GM23338 (cell line): ENCODE measurements around the gene CCL15. TPM values are rescaled to one million over a fixed set of nuclear protein-coding genes. Genes with fewer than 3 reads are reported as not detected.

Experiments
- ATAC-seq: fragments of 200-7000 bp; cut with Tn5 transposase; 3 replicates; pipeline ENCODE4 v1.9.1; 2020
- DNase-seq: peaks from one replicate; pipeline ENCODE4 v3.0.0-alpha.2; 2015; ENCODE audit warnings: low spot score
- H2AFZ ChIP-seq: fragments of 200-600 bp; sonication (generic); 2 replicates; pipeline ENCODE4 v1.8.0; 2016; ENCODE audit warnings: antibody characterized with exemption, mild to moderate bottlenecking, moderate library complexity
- H3F3A ChIP-seq: fragments of 200-600 bp; sonication (generic); replicated peaks from 2 replicates; pipeline ENCODE4 v1.8.0; 2017; ENCODE audit warnings: antibody characterized with exemption, mixed run types, low read depth
- H3K27ac ChIP-seq: fragments of 200-600 bp; sonication (generic); 2 replicates; pipeline ENCODE4 v1.6.1; 2016; ENCODE audit warnings: low read depth
- H3K27me3 ChIP-seq: fragments of 200-600 bp; sonication (generic); 2 replicates; pipeline ENCODE4 v1.8.0; 2016; ENCODE audit warnings: mild to moderate bottlenecking, mixed run types, moderate library complexity; ENCODE audit not compliant: insufficient read depth
- H3K36me3 ChIP-seq: fragments of 200-600 bp; sonication (generic); 2 replicates; pipeline ENCODE4 v1.8.0; 2016; ENCODE audit warnings: mild to moderate bottlenecking; ENCODE audit not compliant: insufficient read depth
- H3K4me1 ChIP-seq: fragments of 200-600 bp; sonication (generic); 2 replicates; pipeline ENCODE4 v1.8.0; 2016; ENCODE audit warnings: mild to moderate bottlenecking, moderate library complexity; ENCODE audit not compliant: insufficient read depth
- H3K4me2 ChIP-seq: fragments of 200-600 bp; sonication (generic); 2 replicates; pipeline ENCODE4 v1.7.1; 2017; ENCODE audit warnings: mixed run types
- H3K4me3 ChIP-seq: fragments of 200-600 bp; sonication (generic); 2 replicates; pipeline ENCODE4 v1.6.1; 2016; ENCODE audit warnings: mixed run types
- H3K79me2 ChIP-seq: fragments of 200-600 bp; sonication (generic); replicated peaks from 2 replicates; pipeline ENCODE4 v1.8.0; 2017; ENCODE audit warnings: mild to moderate bottlenecking; ENCODE audit not compliant: insufficient read depth
- H3K9me2 ChIP-seq: fragments of 200-600 bp; sonication (generic); 2 replicates; pipeline ENCODE4 v1.8.0; 2017; ENCODE audit not compliant: insufficient read depth
- H4K20me1 ChIP-seq: fragments of 200-600 bp; sonication (generic); replicated peaks from 2 replicates; pipeline ENCODE4 v1.8.0; 2017; ENCODE audit warnings: mild to moderate bottlenecking; ENCODE audit not compliant: insufficient read depth
- H3K27ac Mint-ChIP-seq: 2 replicates; pipeline ENCODE4 v1.8.0; 2020; ENCODE audit warnings: inconsistent platforms, mild to moderate bottlenecking, moderate library complexity, mixed read lengths
- H3K27me3 Mint-ChIP-seq: 3 replicates; pipeline ENCODE4 v1.8.0; 2022; ENCODE audit warnings: low read depth, mild to moderate bottlenecking, moderate library complexity, mixed read lengths, inconsistent platforms; ENCODE audit not compliant: insufficient read depth, poor library complexity
- H3K36me3 Mint-ChIP-seq: 3 replicates; pipeline ENCODE4 v1.8.0; 2021; ENCODE audit warnings: low read depth, mild to moderate bottlenecking, inconsistent platforms, moderate library complexity, mixed read lengths
- H3K4me1 Mint-ChIP-seq: 3 replicates; pipeline ENCODE4 v1.8.0; 2020; ENCODE audit warnings: mild to moderate bottlenecking, inconsistent platforms, mixed read lengths
- H3K4me3 Mint-ChIP-seq: 3 replicates; pipeline ENCODE4 v1.8.0; 2021; ENCODE audit warnings: moderate library complexity, mild to moderate bottlenecking, inconsistent platforms, mixed read lengths
- H3K9me3 Mint-ChIP-seq: 3 replicates; pipeline ENCODE4 v1.8.0; 2020; ENCODE audit warnings: moderate library complexity, mild to moderate bottlenecking, inconsistent platforms, mixed read lengths
- CREB1 ChIP-seq: fragments of 250-450 bp; sonication (Bioruptor Pico); IDR thresholded peaks from 2 replicates; pipeline ENCODE4 v1.5.0; 2020; ENCODE audit warnings: low read depth, mild to moderate bottlenecking, moderate library complexity
- EZH2 ChIP-seq: fragments of 200-600 bp; sonication (generic); IDR thresholded peaks from one replicate; pipeline ENCODE4 v1.8.0; 2017; ENCODE audit warnings: antibody characterized with exemption, mild to moderate bottlenecking, low read depth; ENCODE audit not compliant: unreplicated experiment
- EZH2phosphoT487 ChIP-seq: fragments of 200-600 bp; sonication (generic); IDR thresholded peaks from one replicate; pipeline ENCODE4 v1.8.1; 2018; ENCODE audit warnings: antibody characterized with exemption; ENCODE audit not compliant: unreplicated experiment
- JUNB ChIP-seq: IDR thresholded peaks from one replicate; pipeline ENCODE4 v1.6.1; 2016; ENCODE audit warnings: antibody characterized with exemption; ENCODE audit not compliant: unreplicated experiment
- NANOG ChIP-seq: IDR thresholded peaks from 2 replicates; pipeline ENCODE4 v1.6.1; 2016; ENCODE audit warnings: antibody characterized with exemption, borderline replicate concordance
- POLR2AphosphoS5 ChIP-seq: IDR thresholded peaks from 2 replicates; pipeline ENCODE4 v1.6.1; 2016; ENCODE audit warnings: antibody characterized with exemption, low read depth
- STAT1 ChIP-seq: IDR thresholded peaks from one replicate; pipeline ENCODE4 v1.6.1; 2016; ENCODE audit warnings: antibody characterized with exemption; ENCODE audit not compliant: unreplicated experiment
- ZNF114 ChIP-seq: fragments of 250-450 bp; sonication (Bioruptor Pico); IDR thresholded peaks from 2 replicates; pipeline ENCODE4 v1.5.0; 2020; ENCODE audit warnings: mild to moderate bottlenecking, moderate library complexity
- ZNF331 ChIP-seq: fragments of 250-450 bp; sonication (Bioruptor Pico); IDR thresholded peaks from 2 replicates; pipeline ENCODE4 v1.5.0; 2020; ENCODE audit warnings: low read depth, mild to moderate bottlenecking, moderate library complexity
- polyA plus RNA-seq: library from polyadenylated mRNA; unstranded; fragments of >200 nt; fragmentation: Nextera tagmentation; extraction: Ambion mirVana; gene quantifications from 2 replicates; pipeline ENCODE4 v1.2.1, GENCODE V29; 2016
- total RNA-seq: library from RNA; depleted of rRNA; stranded (reverse); fragments of >200 nt; shearing (Covaris generic); gene quantifications from 2 replicates; pipeline ENCODE4 v1.2.3, GENCODE V29; 2014
- TF ChIP-seq, protein P1 (sequence below): IDR thresholded peaks from 2 replicates; pipeline ENCODE4 v1.6.1; 2016; ENCODE audit warnings: antibody characterized with exemption
- TF ChIP-seq, protein P2 (sequence below), 2 experiments: fragments of 200-600 bp in 1 of 2; sonication (generic) in 1 of 2; conservative IDR thresholded peaks; 2 replicates each; pipeline versions ENCODE4 v1.5.1 to v1.6.1; 2016 to 2017; ENCODE audit warnings: antibody characterized with exemption in 2 of 2, low read depth in 2 of 2, mild to moderate bottlenecking in 2 of 2, moderate library complexity in 1 of 2
- TF ChIP-seq, protein P3 (sequence below): IDR thresholded peaks from one replicate; pipeline ENCODE4 v1.6.1; 2018; ENCODE audit warnings: antibody characterized with exemption; ENCODE audit not compliant: unreplicated experiment
- TF ChIP-seq, protein P4 (sequence below): fragments of 250-450 bp; sonication (Bioruptor Pico); IDR thresholded peaks from 2 replicates; pipeline ENCODE4 v1.5.0; 2020; ENCODE audit warnings: mild to moderate bottlenecking, moderate library complexity

The CCL15 gene
- total and polyA plus RNA-seq, 2 experiments from 2014 or later = not detected

DNA sequence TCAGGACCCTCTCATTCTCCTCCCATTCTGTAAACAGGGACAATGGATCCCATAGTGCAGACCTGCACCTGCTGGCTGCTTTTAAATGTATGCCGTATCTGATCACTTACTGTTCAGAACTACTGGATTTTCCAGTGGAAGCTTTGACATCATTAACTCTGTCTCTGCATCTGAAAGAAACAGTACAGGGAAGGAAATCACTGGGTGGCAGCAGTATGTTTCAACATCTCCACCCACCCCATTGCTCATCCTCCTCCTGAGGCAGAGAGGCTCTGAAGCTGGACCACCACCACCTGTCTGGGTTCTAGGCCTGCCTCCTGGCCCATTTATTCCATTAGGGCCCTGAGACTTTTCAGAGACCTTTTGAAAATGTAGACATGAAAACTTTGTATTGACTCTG, 2.6 kb downstream of the CCL15 start:
- no peaks in the 10 kb centered on the region for H3K4me1 ChIP-seq
- H3K36me3 ChIP-seq = no peaks in the 10 kb centered on the region
- TF ChIP-seq CREB1 (CRISPR knock-in tag) (no peak), STAT1 (no peak), ZNF331 (CRISPR knock-in tag) (no peak), JUNB (no peak), NANOG (no peak), EZH2phosphoT487 (no peak), EZH2 (no peak), ZNF114 (CRISPR knock-in tag) (no peak), POLR2AphosphoS5 (no peak)
- TF ChIP-seq, protein P1, sequence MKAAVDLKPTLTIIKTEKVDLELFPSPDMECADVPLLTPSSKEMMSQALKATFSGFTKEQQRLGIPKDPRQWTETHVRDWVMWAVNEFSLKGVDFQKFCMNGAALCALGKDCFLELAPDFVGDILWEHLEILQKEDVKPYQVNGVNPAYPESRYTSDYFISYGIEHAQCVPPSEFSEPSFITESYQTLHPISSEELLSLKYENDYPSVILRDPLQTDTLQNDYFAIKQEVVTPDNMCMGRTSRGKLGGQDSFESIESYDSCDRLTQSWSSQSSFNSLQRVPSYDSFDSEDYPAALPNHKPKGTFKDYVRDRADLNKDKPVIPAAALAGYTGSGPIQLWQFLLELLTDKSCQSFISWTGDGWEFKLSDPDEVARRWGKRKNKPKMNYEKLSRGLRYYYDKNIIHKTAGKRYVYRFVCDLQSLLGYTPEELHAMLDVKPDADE = no peak
- TF ChIP-seq, protein P2, sequence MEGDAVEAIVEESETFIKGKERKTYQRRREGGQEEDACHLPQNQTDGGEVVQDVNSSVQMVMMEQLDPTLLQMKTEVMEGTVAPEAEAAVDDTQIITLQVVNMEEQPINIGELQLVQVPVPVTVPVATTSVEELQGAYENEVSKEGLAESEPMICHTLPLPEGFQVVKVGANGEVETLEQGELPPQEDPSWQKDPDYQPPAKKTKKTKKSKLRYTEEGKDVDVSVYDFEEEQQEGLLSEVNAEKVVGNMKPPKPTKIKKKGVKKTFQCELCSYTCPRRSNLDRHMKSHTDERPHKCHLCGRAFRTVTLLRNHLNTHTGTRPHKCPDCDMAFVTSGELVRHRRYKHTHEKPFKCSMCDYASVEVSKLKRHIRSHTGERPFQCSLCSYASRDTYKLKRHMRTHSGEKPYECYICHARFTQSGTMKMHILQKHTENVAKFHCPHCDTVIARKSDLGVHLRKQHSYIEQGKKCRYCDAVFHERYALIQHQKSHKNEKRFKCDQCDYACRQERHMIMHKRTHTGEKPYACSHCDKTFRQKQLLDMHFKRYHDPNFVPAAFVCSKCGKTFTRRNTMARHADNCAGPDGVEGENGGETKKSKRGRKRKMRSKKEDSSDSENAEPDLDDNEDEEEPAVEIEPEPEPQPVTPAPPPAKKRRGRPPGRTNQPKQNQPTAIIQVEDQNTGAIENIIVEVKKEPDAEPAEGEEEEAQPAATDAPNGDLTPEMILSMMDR (conservative IDR thresholded peaks at IDR 0.05; ENCODE audit: low read depth in 2 of 2) = no peak
- TF ChIP-seq, protein P3, sequence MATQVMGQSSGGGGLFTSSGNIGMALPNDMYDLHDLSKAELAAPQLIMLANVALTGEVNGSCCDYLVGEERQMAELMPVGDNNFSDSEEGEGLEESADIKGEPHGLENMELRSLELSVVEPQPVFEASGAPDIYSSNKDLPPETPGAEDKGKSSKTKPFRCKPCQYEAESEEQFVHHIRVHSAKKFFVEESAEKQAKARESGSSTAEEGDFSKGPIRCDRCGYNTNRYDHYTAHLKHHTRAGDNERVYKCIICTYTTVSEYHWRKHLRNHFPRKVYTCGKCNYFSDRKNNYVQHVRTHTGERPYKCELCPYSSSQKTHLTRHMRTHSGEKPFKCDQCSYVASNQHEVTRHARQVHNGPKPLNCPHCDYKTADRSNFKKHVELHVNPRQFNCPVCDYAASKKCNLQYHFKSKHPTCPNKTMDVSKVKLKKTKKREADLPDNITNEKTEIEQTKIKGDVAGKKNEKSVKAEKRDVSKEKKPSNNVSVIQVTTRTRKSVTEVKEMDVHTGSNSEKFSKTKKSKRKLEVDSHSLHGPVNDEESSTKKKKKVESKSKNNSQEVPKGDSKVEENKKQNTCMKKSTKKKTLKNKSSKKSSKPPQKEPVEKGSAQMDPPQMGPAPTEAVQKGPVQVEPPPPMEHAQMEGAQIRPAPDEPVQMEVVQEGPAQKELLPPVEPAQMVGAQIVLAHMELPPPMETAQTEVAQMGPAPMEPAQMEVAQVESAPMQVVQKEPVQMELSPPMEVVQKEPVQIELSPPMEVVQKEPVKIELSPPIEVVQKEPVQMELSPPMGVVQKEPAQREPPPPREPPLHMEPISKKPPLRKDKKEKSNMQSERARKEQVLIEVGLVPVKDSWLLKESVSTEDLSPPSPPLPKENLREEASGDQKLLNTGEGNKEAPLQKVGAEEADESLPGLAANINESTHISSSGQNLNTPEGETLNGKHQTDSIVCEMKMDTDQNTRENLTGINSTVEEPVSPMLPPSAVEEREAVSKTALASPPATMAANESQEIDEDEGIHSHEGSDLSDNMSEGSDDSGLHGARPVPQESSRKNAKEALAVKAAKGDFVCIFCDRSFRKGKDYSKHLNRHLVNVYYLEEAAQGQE = no peak
- TF ChIP-seq, protein P4, sequence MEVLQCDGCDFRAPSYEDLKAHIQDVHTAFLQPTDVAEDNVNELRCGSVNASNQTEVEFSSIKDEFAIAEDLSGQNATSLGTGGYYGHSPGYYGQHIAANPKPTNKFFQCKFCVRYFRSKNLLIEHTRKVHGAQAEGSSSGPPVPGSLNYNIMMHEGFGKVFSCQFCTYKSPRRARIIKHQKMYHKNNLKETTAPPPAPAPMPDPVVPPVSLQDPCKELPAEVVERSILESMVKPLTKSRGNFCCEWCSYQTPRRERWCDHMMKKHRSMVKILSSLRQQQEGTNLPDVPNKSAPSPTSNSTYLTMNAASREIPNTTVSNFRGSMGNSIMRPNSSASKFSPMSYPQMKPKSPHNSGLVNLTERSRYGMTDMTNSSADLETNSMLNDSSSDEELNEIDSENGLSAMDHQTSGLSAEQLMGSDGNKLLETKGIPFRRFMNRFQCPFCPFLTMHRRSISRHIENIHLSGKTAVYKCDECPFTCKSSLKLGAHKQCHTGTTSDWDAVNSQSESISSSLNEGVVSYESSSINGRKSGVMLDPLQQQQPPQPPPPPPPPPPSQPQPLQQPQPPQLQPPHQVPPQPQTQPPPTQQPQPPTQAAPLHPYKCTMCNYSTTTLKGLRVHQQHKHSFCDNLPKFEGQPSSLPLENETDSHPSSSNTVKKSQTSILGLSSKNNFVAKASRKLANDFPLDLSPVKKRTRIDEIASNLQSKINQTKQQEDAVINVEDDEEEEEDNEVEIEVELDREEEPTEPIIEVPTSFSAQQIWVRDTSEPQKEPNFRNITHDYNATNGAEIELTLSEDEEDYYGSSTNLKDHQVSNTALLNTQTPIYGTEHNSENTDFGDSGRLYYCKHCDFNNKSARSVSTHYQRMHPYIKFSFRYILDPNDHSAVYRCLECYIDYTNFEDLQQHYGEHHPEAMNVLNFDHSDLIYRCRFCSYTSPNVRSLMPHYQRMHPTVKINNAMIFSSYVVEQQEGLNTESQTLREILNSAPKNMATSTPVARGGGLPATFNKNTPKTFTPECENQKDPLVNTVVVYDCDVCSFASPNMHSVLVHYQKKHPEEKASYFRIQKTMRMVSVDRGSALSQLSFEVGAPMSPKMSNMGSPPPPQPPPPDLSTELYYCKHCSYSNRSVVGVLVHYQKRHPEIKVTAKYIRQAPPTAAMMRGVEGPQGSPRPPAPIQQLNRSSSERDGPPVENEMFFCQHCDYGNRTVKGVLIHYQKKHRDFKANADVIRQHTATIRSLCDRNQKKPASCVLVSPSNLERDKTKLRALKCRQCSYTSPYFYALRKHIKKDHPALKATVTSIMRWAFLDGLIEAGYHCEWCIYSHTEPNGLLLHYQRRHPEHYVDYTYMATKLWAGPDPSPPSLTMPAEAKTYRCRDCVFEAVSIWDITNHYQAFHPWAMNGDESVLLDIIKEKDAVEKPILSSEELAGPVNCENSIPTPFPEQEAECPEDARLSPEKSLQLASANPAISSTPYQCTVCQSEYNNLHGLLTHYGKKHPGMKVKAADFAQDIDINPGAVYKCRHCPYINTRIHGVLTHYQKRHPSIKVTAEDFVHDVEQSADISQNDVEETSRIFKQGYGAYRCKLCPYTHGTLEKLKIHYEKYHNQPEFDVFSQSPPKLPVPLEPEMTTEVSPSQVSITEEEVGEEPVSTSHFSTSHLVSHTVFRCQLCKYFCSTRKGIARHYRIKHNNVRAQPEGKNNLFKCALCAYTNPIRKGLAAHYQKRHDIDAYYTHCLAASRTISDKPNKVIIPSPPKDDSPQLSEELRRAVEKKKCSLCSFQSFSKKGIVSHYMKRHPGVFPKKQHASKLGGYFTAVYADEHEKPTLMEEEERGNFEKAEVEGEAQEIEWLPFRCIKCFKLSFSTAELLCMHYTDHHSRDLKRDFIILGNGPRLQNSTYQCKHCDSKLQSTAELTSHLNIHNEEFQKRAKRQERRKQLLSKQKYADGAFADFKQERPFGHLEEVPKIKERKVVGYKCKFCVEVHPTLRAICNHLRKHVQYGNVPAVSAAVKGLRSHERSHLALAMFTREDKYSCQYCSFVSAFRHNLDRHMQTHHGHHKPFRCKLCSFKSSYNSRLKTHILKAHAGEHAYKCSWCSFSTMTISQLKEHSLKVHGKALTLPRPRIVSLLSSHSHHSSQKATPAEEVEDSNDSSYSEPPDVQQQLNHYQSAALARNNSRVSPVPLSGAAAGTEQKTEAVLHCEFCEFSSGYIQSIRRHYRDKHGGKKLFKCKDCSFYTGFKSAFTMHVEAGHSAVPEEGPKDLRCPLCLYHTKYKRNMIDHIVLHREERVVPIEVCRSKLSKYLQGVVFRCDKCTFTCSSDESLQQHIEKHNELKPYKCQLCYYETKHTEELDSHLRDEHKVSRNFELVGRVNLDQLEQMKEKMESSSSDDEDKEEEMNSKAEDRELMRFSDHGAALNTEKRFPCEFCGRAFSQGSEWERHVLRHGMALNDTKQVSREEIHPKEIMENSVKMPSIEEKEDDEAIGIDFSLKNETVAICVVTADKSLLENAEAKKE (CRISPR knock-in tag) = no peak
- H3K27ac Mint-ChIP-seq = no peak overlapping the region
- DNase-seq (no peak), ATAC-seq (no peak)
- no peaks in the 10 kb centered on the region for H3K27me3 ChIP-seq
- no peak overlapping the region for H3K27ac ChIP-seq
- no peaks in the 10 kb centered on the region for H4K20me1 ChIP-seq
- H3K4me2 ChIP-seq = no peak overlapping the region
- peaks cover 7% of the 10 kb centered on the region for H3K4me1 Mint-ChIP-seq
- no peaks in the 10 kb centered on the region for H3K27me3 Mint-ChIP-seq
- no peak overlapping the region for H3K4me3 Mint-ChIP-seq
- H3F3A ChIP-seq = no peaks in the 10 kb centered on the region
- H3K4me3 ChIP-seq = no peak overlapping the region
- H3K9me2 ChIP-seq = peaks cover 3% of the 10 kb centered on the region; the same call in 1 of the 2 replicates
- no peak overlapping the region for H2AFZ ChIP-seq
- H3K9me3 Mint-ChIP-seq = peaks cover 2% of the 10 kb centered on the region; the same call in 1 of the 3 replicates
- no peaks in the 10 kb centered on the region for H3K79me2 ChIP-seq
- no peaks in the 10 kb centered on the region for H3K36me3 Mint-ChIP-seq
